Endothelial cell (in vitro differentiated cells): ENCODE measurements around the gene TMEM151B. TPM values are rescaled to one million over a fixed set of nuclear protein-coding genes. Genes with fewer than 3 reads are reported as not detected.
A peak's percentile ranks its signal among the peaks of the same experiment; 100 is the strongest.

Source experiments
- DNase-seq: peaks from one replicate; pipeline ENCODE4 v3.0.0; 2021; ENCODE audit warnings: low spot score
- H3K27ac Mint-ChIP-seq: one replicate; pipeline ENCODE4 v1.8.0; 2021; ENCODE audit warnings: mixed read lengths, inconsistent platforms; ENCODE audit not compliant: unreplicated experiment
- H3K27me3 Mint-ChIP-seq: one replicate; pipeline ENCODE4 v1.8.0; 2021; ENCODE audit warnings: mild to moderate bottlenecking, moderate library complexity, mixed read lengths, inconsistent platforms; ENCODE audit not compliant: unreplicated experiment
- H3K36me3 Mint-ChIP-seq: one replicate; pipeline ENCODE4 v1.8.0; 2021; ENCODE audit warnings: mild to moderate bottlenecking, low read depth, mixed read lengths, inconsistent platforms; ENCODE audit not compliant: unreplicated experiment
- H3K4me1 Mint-ChIP-seq: one replicate; pipeline ENCODE4 v1.8.0; 2021; ENCODE audit warnings: mild to moderate bottlenecking, mixed read lengths, inconsistent platforms; ENCODE audit not compliant: unreplicated experiment
- H3K4me3 Mint-ChIP-seq: one replicate; pipeline ENCODE4 v1.8.0; 2021; ENCODE audit warnings: mild to moderate bottlenecking, mixed read lengths, inconsistent platforms; ENCODE audit not compliant: unreplicated experiment
- H3K9me3 Mint-ChIP-seq: one replicate; pipeline ENCODE4 v1.8.0; 2021; ENCODE audit warnings: mixed read lengths, inconsistent platforms; ENCODE audit not compliant: unreplicated experiment
- CTCF ChIP-seq: fragments of 200-600 bp; sonication (generic); IDR thresholded peaks from one replicate; pipeline ENCODE4 v1.5.0; 2021; ENCODE audit warnings: antibody characterized with exemption; ENCODE audit not compliant: unreplicated experiment
- total RNA-seq: library from RNA; stranded (reverse); fragmentation: NEBNext Ultra II Directional; extraction: Animal tissue kit (Norgen Biotek cat#: 25700); gene quantifications from one replicate; pipeline ENCODE4 v1.2.1, GENCODE V29; 2021; ENCODE audit not compliant: unreplicated experiment

The TMEM151B gene
- total RNA-seq, 1 donor from 2014 or later = 0.28 TPM

- no peak for TF ChIP-seq CTCF
- peaks cover 15% of the 10 kb centered on the region for H3K27me3 Mint-ChIP-seq
- H3K36me3 Mint-ChIP-seq = peaks cover 4% of the 10 kb centered on the region
- H3K27ac Mint-ChIP-seq = no peak overlapping the region
- peaks cover 6% of the 10 kb centered on the region for H3K4me1 Mint-ChIP-seq
- no peak for DNase-seq
- no peaks in the 10 kb centered on the region for H3K9me3 Mint-ChIP-seq
- H3K4me3 Mint-ChIP-seq = no peak overlapping the region
Measured at GRCh38 chr6:44285552-44286284, 15.5 kb downstream of the TMEM151B start.

- peaks cover 15% of the 10 kb centered on the region for H3K27me3 Mint-ChIP-seq
- H3K4me3 Mint-ChIP-seq = no peak overlapping the region
- no peak for DNase-seq
- peaks cover 6% of the 10 kb centered on the region for H3K4me1 Mint-ChIP-seq
- no peaks in the 10 kb centered on the region for H3K9me3 Mint-ChIP-seq
- no peak for TF ChIP-seq CTCF
- H3K27ac Mint-ChIP-seq = no peak overlapping the region
- H3K36me3 Mint-ChIP-seq = peaks cover 4% of the 10 kb centered on the region
Measured at GRCh38 chr6:44286285-44286565, 16.0 kb downstream of the TMEM151B start.

GRCh38 chr6:44286747-44287146 lies 16.5 kb downstream of the TMEM151B start:
- DNase-seq = no peak
- peaks cover 4% of the 10 kb centered on the region for H3K36me3 Mint-ChIP-seq
- peaks cover 19% of the 10 kb centered on the region for H3K27me3 Mint-ChIP-seq
- no peak overlapping the region for H3K4me3 Mint-ChIP-seq
- TF ChIP-seq CTCF = no peak
- peaks cover 6% of the 10 kb centered on the region for H3K4me1 Mint-ChIP-seq
- no peaks in the 10 kb centered on the region for H3K9me3 Mint-ChIP-seq
- H3K27ac Mint-ChIP-seq = peak overlapping the region; percentile 28

GRCh38 chr6:44289726-44290260 lies 19.5 kb downstream of the TMEM151B start:
- peaks cover 19% of the 10 kb centered on the region for H3K27me3 Mint-ChIP-seq
- no peaks in the 10 kb centered on the region for H3K9me3 Mint-ChIP-seq
- no peak overlapping the region for H3K4me3 Mint-ChIP-seq
- DNase-seq = no peak
- no peak overlapping the region for H3K27ac Mint-ChIP-seq
- H3K4me1 Mint-ChIP-seq = no peaks in the 10 kb centered on the region
- H3K36me3 Mint-ChIP-seq = peaks cover 4% of the 10 kb centered on the region
- no peak for TF ChIP-seq CTCF

GRCh38 chr6:44291841-44292240 lies 21.6 kb downstream of the TMEM151B start:
- Mint-ChIP-seq H3K9me3 (no peaks in the 10 kb centered on the region), H3K4me3 (no peak overlapping the region), H3K27me3 (peaks cover 23% of the 10 kb centered on the region), H3K27ac (no peak overlapping the region), H3K36me3 (peaks cover 3% of the 10 kb centered on the region), H3K4me1 (no peaks in the 10 kb centered on the region)
- no peak for DNase-seq
- no peak for TF ChIP-seq CTCF
